ENCODE measurements around the gene TM4SF4. TPM values are rescaled to one million over a fixed set of nuclear protein-coding genes. Genes with fewer than 3 reads are reported as not detected.
A peak's percentile ranks its signal among the peaks of the same experiment; 100 is the strongest.
"Not testable (repeated sequence)": the region's sequence is repeated elsewhere in the genome, so short reads cannot be mapped to it uniquely, and the experiment has no call there.

Gene TM4SF4
- polyA plus RNA-seq, 3 donors from 2014 or later: not detected

DNA sequence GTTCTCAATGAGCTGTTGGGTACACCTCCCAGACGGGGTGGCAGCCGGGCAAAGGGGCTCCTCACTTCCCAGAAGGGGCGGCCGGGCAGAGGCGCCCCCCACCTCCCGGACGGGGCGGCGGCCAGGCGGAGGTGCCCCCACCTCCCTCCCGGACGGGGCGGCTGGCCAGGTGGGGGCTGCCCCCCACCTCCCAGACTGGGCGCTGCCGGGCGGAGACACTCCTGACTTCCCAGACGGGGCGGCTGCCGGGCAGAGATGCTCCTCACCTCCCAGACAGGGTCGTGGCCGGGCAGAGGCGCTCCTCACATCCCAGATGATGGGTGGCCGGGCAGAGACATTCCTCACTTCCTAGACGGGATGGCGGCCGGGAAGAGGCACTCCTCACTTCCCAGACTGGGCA is 29.6 kb upstream of the TM4SF4 start:
- not testable (repeated sequence) for H3K4me3 Mint-ChIP-seq, DNase-seq

DNA sequence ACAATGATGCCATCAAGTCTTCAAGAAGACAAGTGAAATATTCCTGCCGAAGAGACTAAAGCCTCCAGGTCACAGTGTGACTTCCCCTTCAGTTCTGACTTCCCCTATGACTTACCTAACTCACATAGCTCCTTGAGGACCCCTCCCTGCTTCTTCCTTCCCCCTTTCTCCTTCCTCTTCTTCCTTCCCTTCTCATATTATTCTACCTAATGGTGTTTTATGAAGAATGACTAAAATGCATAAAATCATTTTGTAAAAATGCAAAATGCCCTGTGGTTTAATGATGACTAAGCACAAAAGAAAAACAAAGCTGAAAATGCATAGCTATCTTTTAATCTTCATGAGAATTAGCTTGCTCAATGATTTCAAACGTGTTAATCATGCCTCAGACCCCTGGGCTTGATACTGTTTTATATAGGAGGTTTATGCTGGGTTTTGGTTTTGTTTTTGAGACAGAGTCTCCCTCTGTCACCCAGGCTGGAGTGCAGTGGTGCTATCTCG is 26.1 kb upstream of the TM4SF4 start:
- no peak for DNase-seq
- peaks cover 0 to 14% (median 5%) of the 10 kb centered on the region in 6 donors for H3K9me3 Mint-ChIP-seq
- peak overlapping the region in 1 of 5 donors; percentile 17 for H3K4me3 Mint-ChIP-seq
- peaks cover 8 to 11% of the 10 kb centered on the region in 2 donors for H3K4me1 Mint-ChIP-seq
- H3K27me3 Mint-ChIP-seq (ENCODE audit: low read depth in 3 of 3): peaks cover 0 to 2% (median 2%) of the 10 kb centered on the region in 3 donors
- H3K27ac Mint-ChIP-seq: peak overlapping the region in 5 of 6 donors; percentile 4 to 28 (median 23)
- H3K36me3 Mint-ChIP-seq: peaks cover 5 to 7% (median 5%) of the 10 kb centered on the region in 3 donors

More for the DNA sequence above, 29.6 kb upstream of the TM4SF4 start:
- H3K27me3 Mint-ChIP-seq (ENCODE audit: low read depth in 3 of 3); H3K9me3 Mint-ChIP-seq; H3K27ac Mint-ChIP-seq; H3K36me3 Mint-ChIP-seq: not testable (repeated sequence)
- H3K4me1 Mint-ChIP-seq: peaks cover 8 to 11% of the 10 kb centered on the region in 2 donors

GRCh38 chr3:149449182-149449581 is 25.3 kb upstream of the TM4SF4 start:
- peaks cover 8 to 18% of the 10 kb centered on the region in 2 donors for H3K4me1 Mint-ChIP-seq

GRCh38 chr3:149449799-149450198 is 24.7 kb upstream of the TM4SF4 start:
- Mint-ChIP-seq H3K4me3 (no peak overlapping the region), H3K9me3 (peaks cover 0 to 14% (median 5%) of the 10 kb centered on the region in 6 donors), H3K4me1 (peaks cover 11 to 24% of the 10 kb centered on the region in 2 donors), H3K27me3 (ENCODE audit: low read depth in 3 of 3) (peaks cover 0 to 5% (median 4%) of the 10 kb centered on the region in 3 donors), H3K27ac (no peak overlapping the region), H3K36me3 (peaks cover 5 to 7% (median 5%) of the 10 kb centered on the region in 3 donors)
- DNase-seq: no peak

More at GRCh38 chr3:149449182-149449581, 25.3 kb upstream of the TM4SF4 start:
- Mint-ChIP-seq H3K27ac (no peak overlapping the region), H3K27me3 (ENCODE audit: low read depth in 3 of 3) (peaks cover 0 to 5% (median 4%) of the 10 kb centered on the region in 3 donors), H3K4me3 (no peak overlapping the region), H3K36me3 (peaks cover 5 to 7% (median 5%) of the 10 kb centered on the region in 3 donors), H3K9me3 (peaks cover 0 to 14% (median 5%) of the 10 kb centered on the region in 6 donors)
- no peak for DNase-seq

DNA sequence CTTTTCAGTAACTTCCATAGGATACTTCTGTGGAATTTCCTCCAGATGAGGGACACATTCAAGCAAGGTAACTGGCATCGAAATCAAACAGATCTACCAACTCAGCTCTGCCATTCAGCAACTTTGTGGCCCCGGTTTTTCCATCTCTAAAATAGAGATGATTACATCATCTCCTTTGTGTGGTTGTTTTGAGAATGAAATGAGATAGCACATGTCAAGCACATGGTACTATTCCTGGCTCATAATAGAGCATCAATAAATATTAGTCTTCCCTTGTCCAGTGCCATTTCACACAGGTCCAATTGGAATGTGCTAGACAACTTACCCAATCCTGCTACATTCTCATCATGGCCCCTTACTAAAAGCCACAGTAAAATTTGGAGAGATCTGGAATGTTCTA is 24.2 kb upstream of the TM4SF4 start:
- Mint-ChIP-seq H3K4me3 (no peak overlapping the region), H3K36me3 (peaks cover 5 to 7% (median 5%) of the 10 kb centered on the region in 3 donors), H3K4me1 (peaks cover 15 to 29% of the 10 kb centered on the region in 2 donors), H3K9me3 (peaks cover 0 to 14% (median 5%) of the 10 kb centered on the region in 6 donors), H3K27me3 (ENCODE audit: low read depth in 3 of 3) (peaks cover 0 to 5% (median 4%) of the 10 kb centered on the region in 3 donors), H3K27ac (no peak overlapping the region)
- no peak for DNase-seq

DNA sequence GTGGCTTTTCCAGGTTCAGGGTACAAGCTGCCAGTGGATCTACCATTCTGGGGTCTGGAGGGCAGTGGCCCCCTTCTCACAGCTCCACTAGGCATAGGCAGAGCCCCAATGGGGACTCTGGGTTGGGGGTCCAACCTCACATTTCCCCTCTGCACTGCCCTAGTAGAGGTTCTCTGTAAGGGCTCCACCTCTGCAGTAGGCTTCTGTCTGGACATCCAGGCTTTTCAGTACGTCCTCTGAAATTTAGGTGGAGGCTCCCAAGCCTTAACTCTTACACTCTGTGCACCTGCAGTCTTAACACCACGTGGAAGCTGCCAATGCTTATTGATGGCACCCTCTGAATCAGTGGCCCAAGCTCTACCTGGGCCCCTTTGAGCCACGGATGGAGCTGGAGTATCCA is 22.5 kb upstream of the TM4SF4 start:
- H3K4me3 Mint-ChIP-seq: no peak overlapping the region
- peaks cover 5 to 7% (median 5%) of the 10 kb centered on the region in 3 donors for H3K36me3 Mint-ChIP-seq
- DNase-seq: no peak
- peaks cover 0 to 14% (median 5%) of the 10 kb centered on the region in 6 donors for H3K9me3 Mint-ChIP-seq
- H3K27me3 Mint-ChIP-seq (ENCODE audit: low read depth in 3 of 3): peaks cover 0 to 5% (median 4%) of the 10 kb centered on the region in 3 donors
- peaks cover 32 to 46% of the 10 kb centered on the region in 2 donors for H3K4me1 Mint-ChIP-seq
- no peak overlapping the region for H3K27ac Mint-ChIP-seq

DNA sequence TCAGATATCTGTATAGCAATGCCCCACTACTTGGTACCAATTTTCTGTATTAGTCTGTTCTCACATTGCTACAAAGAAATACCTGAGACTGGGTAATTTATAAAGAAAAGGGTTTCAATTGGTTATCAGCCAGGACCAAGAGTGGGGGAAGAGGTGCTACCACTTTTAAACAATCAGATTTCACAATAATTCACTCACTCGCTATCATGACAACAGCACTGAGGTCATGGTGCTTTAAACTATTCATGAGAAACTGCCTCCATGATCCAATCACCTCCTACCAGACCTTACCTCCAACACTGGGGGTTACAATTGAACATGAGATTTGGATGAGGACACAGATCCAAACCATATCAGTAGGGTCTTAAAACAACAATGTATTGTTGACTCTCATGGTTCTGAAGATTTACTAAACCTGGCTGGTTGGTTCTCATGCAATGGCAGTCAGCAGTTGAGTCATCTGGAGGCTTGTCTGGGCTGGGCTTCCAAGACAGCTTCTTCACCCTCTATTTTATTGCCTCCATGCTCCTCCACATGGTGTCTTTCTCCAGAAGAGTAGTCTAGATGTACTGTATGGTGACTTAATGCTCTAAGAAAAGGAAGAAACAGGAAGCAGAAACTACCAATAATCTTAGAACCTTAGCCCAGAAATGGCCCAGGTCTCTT is 21.2 kb upstream of the TM4SF4 start:
- Mint-ChIP-seq H3K4me3 (no peak overlapping the region), H3K36me3 (peaks cover 5 to 7% (median 5%) of the 10 kb centered on the region in 3 donors), H3K9me3 (peaks cover 0 to 14% (median 5%) of the 10 kb centered on the region in 6 donors), H3K27me3 (ENCODE audit: low read depth in 3 of 3) (peaks cover 0 to 5% (median 4%) of the 10 kb centered on the region in 3 donors), H3K4me1 (peaks cover 26 to 39% of the 10 kb centered on the region in 2 donors), H3K27ac (no peak overlapping the region)
- DNase-seq: no peak

GRCh38 chr3:149454746-149455145 is 19.8 kb upstream of the TM4SF4 start:
- H3K36me3 Mint-ChIP-seq: peaks cover 5 to 7% (median 5%) of the 10 kb centered on the region in 3 donors
- H3K27me3 Mint-ChIP-seq (ENCODE audit: low read depth in 3 of 3): peaks cover 0 to 5% (median 4%) of the 10 kb centered on the region in 3 donors
- no peak for DNase-seq
- peaks cover 28 to 43% of the 10 kb centered on the region in 2 donors for H3K4me1 Mint-ChIP-seq
- peak overlapping the region in 3 of 6 donors; percentile 23 to 78 (median 48) for H3K27ac Mint-ChIP-seq
- no peak overlapping the region for H3K4me3 Mint-ChIP-seq
- H3K9me3 Mint-ChIP-seq: peaks cover 0 to 14% (median 5%) of the 10 kb centered on the region in 6 donors

GRCh38 chr3:149455366-149455765 is 19.1 kb upstream of the TM4SF4 start:
- DNase-seq: no peak
- peaks cover 33 to 47% of the 10 kb centered on the region in 2 donors for H3K4me1 Mint-ChIP-seq
- peak overlapping the region in 3 of 5 donors; percentile 49 to 66 (median 55) for H3K4me3 Mint-ChIP-seq
- peaks cover 0 to 14% (median 5%) of the 10 kb centered on the region in 6 donors for H3K9me3 Mint-ChIP-seq
- H3K36me3 Mint-ChIP-seq: peaks cover 5 to 7% (median 5%) of the 10 kb centered on the region in 3 donors
- H3K27ac Mint-ChIP-seq: peak overlapping the region; percentile 47 to 78 (median 66)
- peaks cover 0 to 4% (median 2%) of the 10 kb centered on the region in 3 donors for H3K27me3 Mint-ChIP-seq (ENCODE audit: low read depth in 3 of 3)

DNA sequence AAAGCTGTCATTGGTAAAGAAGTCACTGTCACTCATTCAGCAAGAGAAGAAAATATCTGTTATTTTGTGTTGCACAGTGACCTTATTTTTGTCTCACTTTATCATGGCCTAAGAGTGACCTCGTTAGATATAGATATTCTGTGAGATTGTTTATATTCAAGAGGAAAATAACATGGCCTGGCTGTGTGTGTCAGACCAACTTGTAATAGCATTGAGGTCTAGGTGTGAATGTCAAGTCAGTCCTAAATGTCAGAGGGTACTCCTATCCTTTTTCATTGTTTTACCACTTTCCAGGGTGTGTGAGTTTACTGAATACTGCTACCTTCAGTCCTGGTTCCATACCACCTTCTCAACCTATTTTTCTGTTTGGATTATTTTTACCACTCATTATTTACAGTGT is 18.5 kb upstream of the TM4SF4 start:
- Mint-ChIP-seq H3K4me3 (peak overlapping the region in 4 of 5 donors; percentile 33 to 66 (median 52)), H3K9me3 (peaks cover 0 to 11% (median 5%) of the 10 kb centered on the region in 6 donors), H3K4me1 (peaks cover 33 to 47% of the 10 kb centered on the region in 2 donors), H3K27me3 (ENCODE audit: low read depth in 3 of 3) (peaks cover 0 to 4% (median 2%) of the 10 kb centered on the region in 3 donors), H3K27ac (peak overlapping the region; percentile 47 to 78 (median 66)), H3K36me3 (peaks cover 5 to 7% (median 5%) of the 10 kb centered on the region in 3 donors)
- peak; percentile 23 to 28 (median 25) for DNase-seq

DNA sequence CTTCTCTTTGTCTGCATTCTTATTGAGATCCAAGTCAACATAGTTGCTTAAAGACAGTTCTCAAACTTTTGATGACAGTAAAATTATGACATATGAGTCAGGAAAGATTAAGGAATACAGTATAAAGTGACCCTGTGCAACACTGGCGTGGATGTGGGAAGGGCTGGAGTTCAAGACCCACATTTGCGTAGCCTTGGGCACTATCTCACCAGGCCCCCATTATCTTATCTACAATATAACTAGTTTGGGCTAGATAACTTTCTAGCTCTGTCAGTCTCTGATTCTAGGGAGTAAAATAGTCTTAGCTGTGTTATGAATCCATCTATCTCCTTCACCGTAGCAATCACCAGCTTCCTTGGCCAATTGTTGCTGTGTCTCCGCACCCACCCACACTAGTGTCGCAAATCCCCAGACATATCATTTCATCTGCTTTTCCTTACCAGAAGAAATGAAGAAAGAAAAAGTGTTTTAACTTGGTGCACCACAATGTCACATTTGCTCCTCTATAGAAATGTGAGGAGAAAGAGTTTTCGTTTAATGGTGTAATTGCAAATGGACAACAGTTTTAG is 14.9 kb upstream of the TM4SF4 start:
- Mint-ChIP-seq H3K27me3 (ENCODE audit: low read depth in 3 of 3) (peaks cover 0 to 4% (median 0%) of the 10 kb centered on the region in 3 donors), H3K4me1 (peaks cover 33 to 36% of the 10 kb centered on the region in 2 donors), H3K9me3 (no peaks in the 10 kb centered on the region), H3K27ac (peak overlapping the region in 3 of 6 donors; percentile 1 to 30 (median 18)), H3K36me3 (no peaks in the 10 kb centered on the region), H3K4me3 (no peak overlapping the region)
- no peak for DNase-seq

GRCh38 chr3:149460117-149460516 is 14.4 kb upstream of the TM4SF4 start:
- H3K27me3 Mint-ChIP-seq (ENCODE audit: low read depth in 3 of 3): peaks cover 0 to 4% (median 0%) of the 10 kb centered on the region in 3 donors
- H3K4me1 Mint-ChIP-seq: peaks cover 28 to 31% of the 10 kb centered on the region in 2 donors
- no peaks in the 10 kb centered on the region for H3K36me3 Mint-ChIP-seq

DNA sequence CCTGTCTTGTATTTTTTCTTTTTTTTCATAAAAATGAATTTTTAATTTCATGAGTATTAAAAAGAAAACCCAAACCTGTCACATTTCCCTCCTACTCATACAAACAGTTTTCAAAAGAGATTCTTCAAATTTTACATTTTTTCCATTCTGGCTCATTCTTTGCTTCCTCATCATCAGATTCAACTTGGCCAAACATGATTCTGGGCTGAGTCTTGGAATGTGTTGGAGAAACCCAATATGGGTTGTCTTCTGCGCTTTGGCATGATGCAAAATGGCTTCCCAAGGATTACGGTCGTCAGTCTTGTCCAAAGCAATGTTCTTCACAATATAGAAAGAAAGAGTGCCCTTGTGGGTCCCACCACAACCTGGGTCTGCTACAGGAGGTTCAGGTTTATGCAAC is 12.4 kb upstream of the TM4SF4 start:
- no peak overlapping the region for H3K27ac Mint-ChIP-seq
- DNase-seq: no peak
- H3K9me3 Mint-ChIP-seq: no peaks in the 10 kb centered on the region
- H3K4me1 Mint-ChIP-seq: peaks cover 10 to 11% of the 10 kb centered on the region in 2 donors
- H3K27me3 Mint-ChIP-seq (ENCODE audit: low read depth in 3 of 3): peaks cover 0 to 4% (median 2%) of the 10 kb centered on the region in 3 donors
- no peak overlapping the region for H3K4me3 Mint-ChIP-seq
- H3K36me3 Mint-ChIP-seq: no peaks in the 10 kb centered on the region

More at GRCh38 chr3:149460117-149460516, 14.4 kb upstream of the TM4SF4 start:
- H3K9me3 Mint-ChIP-seq: no peaks in the 10 kb centered on the region
- no peak for DNase-seq
- H3K27ac Mint-ChIP-seq: peak overlapping the region in 3 of 6 donors; percentile 1 to 30 (median 18)
- H3K4me3 Mint-ChIP-seq: no peak overlapping the region

All from immature natural killer cell (primary cell).